Fibroblast of pulmonary artery (primary cell): Measurements from ENCODE around the gene ZNF865.
A peak's percentile ranks its signal among the peaks of the same experiment; 100 is the strongest.

ENCODE experiments used
- DNase-seq: peaks from one replicate; pipeline ENCODE4 v3.0.0-alpha.2; 2010; ENCODE audit warnings: low read depth
- H3K4me3 ChIP-seq: replicated peaks from 2 replicates; pipeline ENCODE4 v1.5.1; 2011; ENCODE audit warnings: low read depth, mild to moderate bottlenecking, control low read depth, low read length, moderate library complexity
- CTCF ChIP-seq: IDR thresholded peaks from 2 replicates; pipeline ENCODE4 v1.5.1; 2011; ENCODE audit warnings: mild to moderate bottlenecking, control low read depth, low read length, inconsistent platforms; ENCODE audit errors: missing control alignments

Gene ZNF865

GRCh38 chr19:55606817-55607216 is 1.4 kb downstream of the ZNF865 start:
- H3K4me3 ChIP-seq = peak overlapping the region; percentile 76
- DNase-seq = no peak
- TF ChIP-seq CTCF = no peak

- TF ChIP-seq CTCF = no peak
Observed at GRCh38 chr19:55609326-55609725, 3.9 kb downstream of the ZNF865 start.

GRCh38 chr19:55611300-55611982 is 6.0 kb downstream of the ZNF865 start:
- H3K4me3 ChIP-seq = no peak overlapping the region
- DNase-seq = no peak
- TF ChIP-seq CTCF = no peak

More at GRCh38 chr19:55609326-55609725, 3.9 kb downstream of the ZNF865 start:
- DNase-seq = no peak
- no peak overlapping the region for H3K4me3 ChIP-seq

GRCh38 chr19:55611983-55612645 is 6.7 kb downstream of the ZNF865 start:
- DNase-seq = no peak
- TF ChIP-seq CTCF = no peak
- no peak overlapping the region for H3K4me3 ChIP-seq

- no peak for TF ChIP-seq CTCF
- no peak for DNase-seq
- no peak overlapping the region for H3K4me3 ChIP-seq
Observed at GRCh38 chr19:55613396-55613795, 7.9 kb downstream of the ZNF865 start.

GRCh38 chr19:55613930-55614710 is 8.7 kb downstream of the ZNF865 start:
- DNase-seq = no peak
- H3K4me3 ChIP-seq = no peak overlapping the region

More at GRCh38 chr19:55613930-55614710, 8.7 kb downstream of the ZNF865 start:
- no peak for TF ChIP-seq CTCF
